ENCODE results near the gene PGM2L1. TPM values are rescaled to one million over a fixed set of nuclear protein-coding genes. Genes with fewer than 3 reads are reported as not detected.

Gene PGM2L1
- total RNA-seq, 1 donor: 7.2 TPM

GRCh38 chr11:74434528-74434927, 36.3 kb upstream of the PGM2L1 start:
- DNase-seq (ENCODE audit: insufficient read length, low spot score, missing footprints): no peak
- Histone ChIP-seq H3K36me3 (ENCODE audit: insufficient read depth, low read length) (no peaks in the 10 kb centered on the region), H2AFZ (ENCODE audit: low read length) (no peak overlapping the region), H3K9me3 (ENCODE audit: low read depth, low read length) (no peaks in the 10 kb centered on the region), H3K4me3 (ENCODE audit: insufficient read depth, low read length) (no peak overlapping the region), H3K4me2 (ENCODE audit: insufficient read depth, low read length) (no peak overlapping the region), H3K27me3 (ENCODE audit: insufficient read depth, low read length) (no peaks in the 10 kb centered on the region), H3K27ac (ENCODE audit: low read depth, low read length) (no peak overlapping the region), H3K79me2 (ENCODE audit: insufficient read depth, low read length) (no peaks in the 10 kb centered on the region), H4K20me1 (ENCODE audit: insufficient read depth, low read length) (no peaks in the 10 kb centered on the region), H3K4me1 (ENCODE audit: insufficient read depth, low read length) (peaks cover 2% of the 10 kb centered on the region)
- no peak for TF ChIP-seq CTCF (IDR thresholded peaks at IDR 0.05; ENCODE audit: extremely low read depth, low read depth, low read length)

- no peaks in the 10 kb centered on the region for H3K9me3 ChIP-seq (ENCODE audit: low read depth, low read length)
- no peak overlapping the region for H2AFZ ChIP-seq (ENCODE audit: low read length)
- no peak overlapping the region for H3K4me3 ChIP-seq (ENCODE audit: insufficient read depth, low read length)
- no peaks in the 10 kb centered on the region for H4K20me1 ChIP-seq (ENCODE audit: insufficient read depth, low read length)
- DNase-seq (ENCODE audit: insufficient read length, low spot score, missing footprints): no peak
- H3K4me2 ChIP-seq (ENCODE audit: insufficient read depth, low read length): no peak overlapping the region
- H3K27ac ChIP-seq (ENCODE audit: low read depth, low read length): no peak overlapping the region
- no peaks in the 10 kb centered on the region for H3K79me2 ChIP-seq (ENCODE audit: insufficient read depth, low read length)
- H3K36me3 ChIP-seq (ENCODE audit: insufficient read depth, low read length): no peaks in the 10 kb centered on the region
- H3K4me1 ChIP-seq (ENCODE audit: insufficient read depth, low read length): peaks cover 4% of the 10 kb centered on the region
- TF ChIP-seq CTCF (IDR thresholded peaks at IDR 0.05; ENCODE audit: extremely low read depth, low read depth, low read length): no peak
- H3K27me3 ChIP-seq (ENCODE audit: insufficient read depth, low read length): no peaks in the 10 kb centered on the region
Observed at GRCh38 chr11:74429205-74429604, 31.0 kb upstream of the PGM2L1 start.

- Histone ChIP-seq H3K4me3 (ENCODE audit: insufficient read depth, low read length) (no peak overlapping the region), H3K79me2 (ENCODE audit: insufficient read depth, low read length) (no peaks in the 10 kb centered on the region), H3K27me3 (ENCODE audit: insufficient read depth, low read length) (no peaks in the 10 kb centered on the region), H3K9me3 (ENCODE audit: low read depth, low read length) (no peaks in the 10 kb centered on the region), H3K4me1 (ENCODE audit: insufficient read depth, low read length) (peaks cover 4% of the 10 kb centered on the region), H3K36me3 (ENCODE audit: insufficient read depth, low read length) (no peaks in the 10 kb centered on the region), H2AFZ (ENCODE audit: low read length) (no peak overlapping the region), H3K27ac (ENCODE audit: low read depth, low read length) (no peak overlapping the region), H3K4me2 (ENCODE audit: insufficient read depth, low read length) (no peak overlapping the region), H4K20me1 (ENCODE audit: insufficient read depth, low read length) (no peaks in the 10 kb centered on the region)
- no peak for TF ChIP-seq CTCF (IDR thresholded peaks at IDR 0.05; ENCODE audit: extremely low read depth, low read depth, low read length)
- peak; percentile 67 for DNase-seq (ENCODE audit: insufficient read length, low spot score, missing footprints)
Observed at GRCh38 chr11:74427384-74427886, 29.2 kb upstream of the PGM2L1 start.

- no peaks in the 10 kb centered on the region for H3K36me3 ChIP-seq (ENCODE audit: insufficient read depth, low read length)
- no peak for DNase-seq (ENCODE audit: insufficient read length, low spot score, missing footprints)
- H3K9me3 ChIP-seq (ENCODE audit: low read depth, low read length): no peaks in the 10 kb centered on the region
- no peak overlapping the region for H3K27ac ChIP-seq (ENCODE audit: low read depth, low read length)
- H3K27me3 ChIP-seq (ENCODE audit: insufficient read depth, low read length): no peaks in the 10 kb centered on the region
- no peak for TF ChIP-seq CTCF (IDR thresholded peaks at IDR 0.05; ENCODE audit: extremely low read depth, low read depth, low read length)
- no peaks in the 10 kb centered on the region for H4K20me1 ChIP-seq (ENCODE audit: insufficient read depth, low read length)
- no peaks in the 10 kb centered on the region for H3K79me2 ChIP-seq (ENCODE audit: insufficient read depth, low read length)
- peaks cover 4% of the 10 kb centered on the region for H3K4me1 ChIP-seq (ENCODE audit: insufficient read depth, low read length)
- H3K4me3 ChIP-seq (ENCODE audit: insufficient read depth, low read length): no peak overlapping the region
- H2AFZ ChIP-seq (ENCODE audit: low read length): no peak overlapping the region
- no peak overlapping the region for H3K4me2 ChIP-seq (ENCODE audit: insufficient read depth, low read length)
Observed at GRCh38 chr11:74425100-74425499, 26.9 kb upstream of the PGM2L1 start.
